HCT116 (cell line): ENCODE results near the gene HPDL. TPM values are rescaled to one million over a fixed set of nuclear protein-coding genes. Genes with fewer than 3 reads are reported as not detected.

Experiments
- ATAC-seq: fragments of 200-7000 bp; cut with Tn5 transposase; 2 replicates; pipeline ENCODE4 v1.9.1; 2020; ENCODE audit warnings: mild to moderate bottlenecking, moderate library complexity
- BruUV-seq: library from RNA; stranded (reverse); fragments of 400-500 nt; replicated peaks from 2 replicates; lab custom pipeline; 2021; lab: Mats Ljungman, UMichigan
- CTCF ChIA-PET: fragments of 300-600 bp; sonication (Branson Sonifier 250); formaldehyde crosslinking; loops from one replicate; lab custom pipeline; 2021; ENCODE audit warnings: antibody characterized with exemption; lab: Charles Lee
- POLR2A ChIA-PET: fragments of 300-600, 350-600 bp; sonication (Branson Sonifier 250); formaldehyde crosslinking; loops from one replicate; lab custom pipeline; 2021; ENCODE audit warnings: antibody characterized with exemption; lab: Charles Lee
- RAD21 ChIA-PET, 2 experiments: fragments of 300-600 bp; sonication (Branson Sonifier 250); formaldehyde crosslinking; loops; one replicate each; lab custom pipeline; 2023; ENCODE audit warnings: low total read pairs in 2 of 2; ENCODE audit not compliant: uncharacterized antibody in 2 of 2, unreplicated experiment in 2 of 2, low non-redundant PET in 1 of 2; lab: Charles Lee
- DNase-seq: peaks from one replicate; pipeline ENCODE4 v3.0.0-alpha.2; 2010; ENCODE audit warnings: low read depth, low spot score
- H2AFZ ChIP-seq: fragments of 200-600 bp; shearing (Covaris generic), sonication (generic); 2 replicates; pipeline ENCODE4 v1.6.1; 2017; ENCODE audit warnings: low read depth, mixed run types, mixed read lengths, antibody characterized with exemption, low read length; ENCODE audit not compliant: poor library complexity, severe bottlenecking
- H3K27ac ChIP-seq: 2 replicates; pipeline ENCODE4 v1.5.1; 2012; ENCODE audit warnings: low read depth, low read length
- H3K27me3 ChIP-seq: fragments of 200-600 bp; sonication (generic); 2 replicates; pipeline ENCODE4 v1.6.1; 2016; ENCODE audit warnings: mixed run types, low read length, mixed read lengths; ENCODE audit not compliant: insufficient read depth
- H3K36me3 ChIP-seq, 2 experiments: fragments of 200-500 bp in 1 of 2; fragments of 200-600 bp in 1 of 2; sonication (Bioruptor generic) in 1 of 2; sonication (generic) in 1 of 2; 2 replicates each; pipeline versions ENCODE4 v1.5.1 to v1.6.1; 2014 to 2016; ENCODE audit warnings: low read length in 2 of 2, inconsistent platforms in 1 of 2, mixed read lengths in 1 of 2, mixed run types in 1 of 2; ENCODE audit not compliant: insufficient read depth in 2 of 2, control insufficient read depth in 1 of 2
- H3K4me1 ChIP-seq, 2 experiments: fragments of 200-600 bp in 1 of 2; sonication (generic) in 1 of 2; 2 replicates each; pipeline versions ENCODE4 v1.5.1 to v1.6.1; 2012 to 2017; ENCODE audit warnings: low read length in 2 of 2, inconsistent platforms in 1 of 2, mild to moderate bottlenecking in 1 of 2, mixed read lengths in 1 of 2, mixed run types in 1 of 2, moderate library complexity in 1 of 2; ENCODE audit not compliant: insufficient read depth in 2 of 2, control insufficient read depth in 1 of 2
- H3K4me2 ChIP-seq: fragments of 200-600 bp; sonication (generic); 2 replicates; pipeline ENCODE4 v1.6.1; 2017; ENCODE audit warnings: mixed run types, low read length, mixed read lengths
- H3K4me3 ChIP-seq, 2 experiments: fragments of 200-600 bp in 1 of 2; sonication (generic) in 1 of 2; replicated peaks in 1 of 2; 2 replicates each; pipeline ENCODE4 v1.5.1; 2011 to 2016; ENCODE audit warnings: low read length in 2 of 2, control low read depth in 1 of 2, low read depth in 1 of 2, mild to moderate bottlenecking in 1 of 2, mixed read lengths in 1 of 2, mixed run types in 1 of 2
- H3K79me2 ChIP-seq: fragments of 200-600 bp; sonication (generic); 2 replicates; pipeline ENCODE4 v1.6.1; 2017; ENCODE audit warnings: mild to moderate bottlenecking, mixed run types, low read length, moderate library complexity, mixed read lengths; ENCODE audit not compliant: insufficient read depth
- H3K9ac ChIP-seq: fragments of 200-600 bp; sonication (generic); 2 replicates; pipeline ENCODE4 v1.6.1; 2016; ENCODE audit warnings: low read length, mixed read lengths
- H3K9me2 ChIP-seq: fragments of 200-600 bp; sonication (generic), shearing (Covaris generic); 2 replicates; pipeline ENCODE4 v1.6.1; 2017; ENCODE audit warnings: mixed run types, mild to moderate bottlenecking, moderate library complexity; ENCODE audit not compliant: insufficient read depth
- H3K9me3 ChIP-seq, 2 experiments: fragments of 200-500 bp in 1 of 2; fragments of 200-600 bp in 1 of 2; sonication (Bioruptor generic) in 1 of 2; sonication (generic) in 1 of 2; 2 replicates each; pipeline ENCODE4 v1.6.1; 2014 to 2017; ENCODE audit warnings: low read length in 2 of 2, mixed read lengths in 2 of 2, inconsistent platforms in 1 of 2, low read depth in 1 of 2, mild to moderate bottlenecking in 1 of 2, mixed run types in 1 of 2, moderate library complexity in 1 of 2; ENCODE audit not compliant: control insufficient read depth in 1 of 2, insufficient read depth in 1 of 2
- H4K20me1 ChIP-seq: fragments of 200-600 bp; sonication (generic), shearing (Covaris generic); 2 replicates; pipeline ENCODE4 v1.6.1; 2017; ENCODE audit warnings: mixed run types, mild to moderate bottlenecking, moderate library complexity; ENCODE audit not compliant: insufficient read depth
- ATF3 ChIP-seq: IDR thresholded peaks from 2 replicates; pipeline ENCODE4 v1.6.1; 2012
- CBX3 ChIP-seq: IDR thresholded peaks from 2 replicates; pipeline ENCODE4 v1.6.1; 2012; ENCODE audit warnings: low read depth
- CEBPB ChIP-seq: IDR thresholded peaks from 2 replicates; pipeline ENCODE4 v1.6.1; 2012; ENCODE audit warnings: low read depth
- CTCF ChIP-seq, 3 experiments: fragments of 200-600 bp in 1 of 3; sonication (generic) in 1 of 3; IDR thresholded peaks in 2 of 3; conservative IDR thresholded peaks in 1 of 3; 2 replicates each; pipeline ENCODE4 v1.5.1; 2012 to 2017; ENCODE audit warnings: low read depth in 2 of 3, low read length in 2 of 3, antibody characterized with exemption in 1 of 3, borderline replicate concordance in 1 of 3, control low read depth in 1 of 3, mild to moderate bottlenecking in 1 of 3, mixed read lengths in 1 of 3, mixed run types in 1 of 3, moderate library complexity in 1 of 3; ENCODE audit not compliant: insufficient read depth in 1 of 3
- EGR1 ChIP-seq: IDR thresholded peaks from 2 replicates; pipeline ENCODE4 v1.6.1; 2012; ENCODE audit warnings: low read depth
- ELF1 ChIP-seq: IDR thresholded peaks from 2 replicates; pipeline ENCODE4 v1.6.1; 2012; ENCODE audit warnings: low read depth, borderline replicate concordance
- EZH2phosphoT487 ChIP-seq: fragments of 200-600 bp; IDR thresholded peaks from 2 replicates; pipeline ENCODE4 v1.6.1; 2018; ENCODE audit warnings: antibody characterized with exemption, borderline replicate concordance
- FOSL1 ChIP-seq: IDR thresholded peaks from 2 replicates; pipeline ENCODE4 v1.6.1; 2012; ENCODE audit warnings: low read depth
- JUND ChIP-seq: IDR thresholded peaks from 2 replicates; pipeline ENCODE4 v1.6.1; 2012
- MAX ChIP-seq: IDR thresholded peaks from 2 replicates; pipeline ENCODE4 v1.6.1; 2012
- POLR2A ChIP-seq: IDR thresholded peaks from 2 replicates; pipeline ENCODE4 v1.7.0; 2011; ENCODE audit warnings: borderline replicate concordance; ENCODE audit not compliant: insufficient read depth, insufficient read length; ENCODE audit errors: extremely low read depth
- POLR2AphosphoS5 ChIP-seq: IDR thresholded peaks from 2 replicates; pipeline ENCODE4 v1.6.1; 2011; ENCODE audit warnings: mild to moderate bottlenecking, low read depth, low read length, moderate library complexity
- REST ChIP-seq: IDR thresholded peaks from 2 replicates; pipeline ENCODE4 v1.6.1; 2012; ENCODE audit warnings: low read depth
- SIN3A ChIP-seq: IDR thresholded peaks from 2 replicates; pipeline ENCODE4 v1.6.1; 2012; ENCODE audit warnings: low read depth
- SP1 ChIP-seq: IDR thresholded peaks from 2 replicates; pipeline ENCODE4 v1.6.1; 2012; ENCODE audit warnings: low read depth
- TCF7L2 ChIP-seq: IDR thresholded peaks from 2 replicates; pipeline ENCODE4 v1.7.0; 2011; ENCODE audit warnings: borderline replicate concordance, inconsistent platforms; ENCODE audit not compliant: insufficient read depth, insufficient read length; ENCODE audit errors: extremely low read depth
- ZBTB33 ChIP-seq: IDR thresholded peaks from 2 replicates; pipeline ENCODE4 v1.6.1; 2011; ENCODE audit warnings: mild to moderate bottlenecking, low read length, moderate library complexity; ENCODE audit not compliant: insufficient replicate concordance; ENCODE audit errors: extremely low read depth
- ZFX ChIP-seq: fragments of 450-650 bp; IDR thresholded peaks from 2 replicates; pipeline ENCODE4 v1.6.1; 2017
- ZNF274 ChIP-seq: fragments of 200-500 bp; sonication (Bioruptor generic); IDR thresholded peaks from 2 replicates; pipeline ENCODE4 v1.6.1; 2014; ENCODE audit warnings: mild to moderate bottlenecking, low read depth, low read length, inconsistent platforms
- intact Hi-C: fragments of 100-400 bp; cut with micrococcal nuclease; formaldehyde crosslinking; loops from 2 replicates; pipeline ENCODE4 v1.10.0; 2022
- total RNA-seq: library from RNA; stranded (reverse); gene quantifications from one replicate; pipeline ENCODE4 v1.2.1, GENCODE V29; 2021; ENCODE audit not compliant: unreplicated experiment

HPDL gene
- total RNA-seq, 1 experiment from 2014 or later: not detected

GRCh38 chr1:45319761-45320160 lies 6.9 kb upstream of the HPDL start (continued):
- TF ChIP-seq POLR2AphosphoS5: no peak
- no peak for TF ChIP-seq SP1
- TF ChIP-seq MAX: no peak

GRCh38 chr1:45321444-45321843 lies 5.3 kb upstream of the HPDL start:
- Histone ChIP-seq H3K9me2 (no peaks in the 10 kb centered on the region), H3K36me3 (no peaks in the 10 kb centered on the region), H3K4me3 (no peak overlapping the region), H3K4me1 (no peaks in the 10 kb centered on the region), H3K79me2 (no peaks in the 10 kb centered on the region), H3K27ac (no peak overlapping the region), H4K20me1 (no peaks in the 10 kb centered on the region), H3K27me3 (no peaks in the 10 kb centered on the region), H3K9ac (no peak overlapping the region), H2AFZ (no peak overlapping the region), H3K9me3 (no peaks in the 10 kb centered on the region), H3K4me2 (no peak overlapping the region)
- DNase-seq: no peak
- ChIA-PET POLR2A (no interaction called here), RAD21 (no interaction called here), CTCF (no interaction called here)
- ATAC-seq: no peak
- intact Hi-C loops: no loop called here
- BruUV-seq: no TSS peak
- TF ChIP-seq EGR1 (no peak), FOSL1 (no peak), SP1 (no peak), MAX (no peak), REST (no peak), ZBTB33 (no peak), EZH2phosphoT487 (no peak), ZNF274 (no peak), CEBPB (no peak), SIN3A (no peak), TCF7L2 (no peak), CTCF (IDR thresholded peaks at IDR 0.05 in 2 of 3, conservative IDR thresholded peaks at IDR 0.05 in 1 of 3; ENCODE audit: borderline replicate concordance in 1 of 3, insufficient read depth in 1 of 3, low read depth in 2 of 3, low read length in 2 of 3) (no peak), POLR2A (no peak), ATF3 (no peak), CBX3 (no peak), ZFX (no peak), ELF1 (no peak), JUND (no peak)
